ENCODE measurements around the gene CMSS1.

CMSS1 gene

DNA sequence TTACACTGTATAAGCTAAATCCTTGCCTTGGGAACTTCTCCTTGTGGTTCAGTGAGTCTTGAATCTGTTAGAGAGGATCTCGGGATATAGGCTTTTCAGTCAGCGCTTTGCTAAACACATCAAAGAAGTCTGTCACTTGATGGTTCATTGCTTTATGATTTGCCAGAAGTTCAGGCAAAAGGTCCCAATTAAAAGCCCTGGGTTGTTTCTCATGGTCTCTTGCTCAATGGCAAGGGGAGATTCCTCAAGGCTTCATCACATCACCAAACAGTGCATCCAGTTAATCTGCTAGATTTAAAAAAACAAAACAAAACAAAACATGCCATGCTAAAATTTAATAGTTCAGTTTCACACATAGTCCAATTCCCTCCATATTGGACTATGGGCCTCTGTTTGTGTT, 181.9 kb downstream of the CMSS1 start:
- DNase-seq (ENCODE audit: low read depth), result no peak

DNA sequence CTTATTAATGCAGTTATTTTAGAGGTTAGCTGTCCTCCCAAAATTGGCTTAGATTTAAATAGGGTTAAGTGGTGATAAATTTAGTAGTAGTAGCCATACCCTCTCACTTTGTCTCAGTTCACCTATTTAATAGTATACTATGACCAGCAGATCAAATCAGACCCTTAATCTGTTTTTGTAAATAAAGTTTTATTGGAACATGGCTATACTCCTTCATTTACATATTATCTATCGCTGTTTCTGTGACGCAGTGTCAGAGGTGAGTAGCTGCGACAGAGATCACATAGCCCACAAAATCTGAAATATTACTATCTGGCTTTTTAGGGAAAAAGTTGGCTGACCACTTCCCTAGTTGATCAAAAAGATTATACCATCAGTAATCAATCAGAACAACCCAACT, 183.4 kb downstream of the CMSS1 start:
- no peak for DNase-seq (ENCODE audit: low read depth)

DNA sequence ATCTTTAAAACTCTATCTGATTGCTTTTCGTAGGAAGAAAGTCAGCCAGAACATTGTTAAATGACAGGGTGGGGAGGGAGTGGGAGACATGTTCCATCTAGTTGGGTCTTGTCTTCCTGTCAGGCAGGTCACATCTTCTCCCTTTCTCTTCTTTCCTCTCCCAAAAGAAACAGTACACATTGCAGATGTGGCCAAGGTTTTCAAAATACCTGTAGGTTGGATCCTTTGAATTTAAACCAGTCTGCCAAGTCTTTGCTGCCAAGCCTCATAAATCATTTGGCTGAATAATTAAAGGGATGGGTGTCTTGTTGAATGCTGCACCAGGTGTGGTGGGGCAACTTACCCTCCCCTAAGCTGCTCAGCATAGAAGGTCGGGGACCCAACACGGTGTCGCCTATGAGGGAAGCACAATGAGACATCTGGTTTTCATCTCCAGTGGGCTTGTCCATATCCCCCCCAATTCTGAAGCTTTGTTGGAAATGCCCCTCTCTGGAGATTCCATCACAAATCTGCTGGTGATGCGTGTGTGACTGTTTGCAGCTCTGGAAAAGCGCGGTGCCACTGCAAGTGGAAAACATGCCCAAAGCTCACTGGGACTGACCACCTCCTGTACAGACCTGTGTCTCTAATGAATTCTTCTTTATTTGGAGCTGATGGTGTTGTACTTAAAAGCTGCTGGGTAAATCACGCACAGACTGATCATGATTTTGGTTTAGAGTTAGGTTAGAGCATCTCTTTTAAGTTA, 184.0 kb downstream of the CMSS1 start:
- no peak for DNase-seq (ENCODE audit: low read depth)

DNA sequence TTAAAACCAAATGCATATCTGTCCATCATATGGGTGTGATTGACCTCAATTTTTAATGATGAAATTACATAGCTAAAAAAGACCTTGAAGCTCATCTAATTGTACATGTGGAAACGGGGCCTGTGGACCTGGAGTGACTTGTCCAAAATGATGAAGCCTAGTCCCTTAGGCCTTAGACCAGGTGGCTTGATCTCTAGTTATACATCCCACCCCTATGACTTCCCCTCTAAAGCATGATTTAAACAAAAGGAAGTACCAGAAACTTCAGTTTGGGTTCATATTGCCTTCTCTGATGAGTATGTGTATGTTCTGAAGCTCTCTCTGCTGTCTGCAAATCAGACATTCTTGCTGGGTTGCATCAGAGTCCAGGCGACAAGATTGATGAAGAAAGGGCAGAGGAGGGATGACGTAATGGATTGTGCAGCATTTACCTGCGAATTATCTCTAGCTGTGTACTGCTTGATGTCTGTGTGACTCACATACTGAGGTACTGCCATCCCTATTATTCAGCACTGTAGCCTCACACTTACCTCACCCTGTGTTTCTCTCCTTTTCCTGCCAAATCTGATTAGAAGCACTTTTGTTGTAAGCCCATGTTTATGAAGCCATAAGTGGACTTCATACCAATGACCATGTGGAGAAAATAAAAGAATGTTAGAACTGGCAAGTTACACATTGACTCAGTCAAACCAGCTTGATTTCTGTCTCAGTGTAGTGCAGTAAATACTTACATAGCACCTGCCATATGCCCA, 185.1 kb downstream of the CMSS1 start:
- DNase-seq (ENCODE audit: low read depth), result no peak

DNA sequence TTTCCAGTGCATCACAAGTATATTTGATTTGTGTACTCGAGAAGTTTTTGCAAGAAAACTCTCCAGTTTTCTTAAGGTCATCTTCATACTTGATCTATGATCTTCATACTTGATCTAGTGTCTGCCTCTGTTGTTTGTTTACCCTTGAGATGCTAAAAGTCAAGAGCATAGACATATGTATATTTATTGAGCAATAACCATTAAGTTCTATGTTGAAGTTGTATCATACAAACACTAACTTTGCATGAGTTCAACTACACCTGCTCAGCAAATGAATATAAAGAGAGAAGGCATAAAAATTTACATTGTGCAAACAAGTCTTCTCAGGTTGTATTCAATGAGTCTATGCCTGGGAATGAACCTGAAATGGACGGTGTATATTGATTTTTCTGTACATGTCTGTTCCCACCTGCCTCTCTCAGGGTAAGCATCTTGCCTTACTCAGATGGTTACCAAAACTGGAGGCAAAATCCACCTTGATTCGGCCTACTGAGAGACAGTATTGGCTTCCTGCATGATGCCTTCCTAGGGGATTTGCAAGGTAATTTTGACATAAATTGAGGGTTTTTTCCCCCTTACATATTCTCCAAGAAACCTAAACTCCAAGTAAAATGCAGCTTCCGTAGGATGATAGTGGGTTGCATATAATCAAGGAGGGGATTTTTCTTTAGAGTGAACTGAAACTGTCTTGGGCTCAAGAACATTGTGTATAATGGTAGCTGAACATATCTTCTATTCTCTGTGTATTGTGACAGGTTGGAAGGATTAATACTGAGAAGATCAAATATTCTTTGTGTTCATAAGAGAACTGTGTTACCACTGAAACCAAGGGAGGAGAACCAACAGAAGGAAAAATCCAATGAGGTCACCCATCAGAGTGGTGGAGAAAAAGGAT, 186.2 kb downstream of the CMSS1 start:
- DNase-seq (ENCODE audit: low read depth), result no peak

DNA sequence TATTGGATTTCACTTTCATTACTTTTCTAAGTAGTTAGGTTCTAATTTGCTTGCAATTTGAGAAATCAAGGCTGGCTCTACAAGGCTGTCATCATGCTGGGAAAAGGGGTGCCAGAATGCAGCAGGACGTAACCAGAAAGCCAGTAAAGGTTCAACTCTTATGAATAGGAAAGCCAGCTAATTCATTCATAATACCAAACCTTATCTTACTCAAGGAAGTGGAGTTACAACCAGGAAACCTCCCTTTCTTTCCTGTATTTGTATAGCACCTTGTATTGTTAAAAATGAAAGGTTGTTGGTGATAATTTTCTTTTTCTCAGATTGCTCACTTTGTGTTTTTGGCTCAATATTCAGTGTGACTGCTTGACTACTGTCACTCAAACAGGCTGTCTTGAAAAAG, 187.3 kb downstream of the CMSS1 start:
- DNase-seq (ENCODE audit: low read depth), result no peak

DNA sequence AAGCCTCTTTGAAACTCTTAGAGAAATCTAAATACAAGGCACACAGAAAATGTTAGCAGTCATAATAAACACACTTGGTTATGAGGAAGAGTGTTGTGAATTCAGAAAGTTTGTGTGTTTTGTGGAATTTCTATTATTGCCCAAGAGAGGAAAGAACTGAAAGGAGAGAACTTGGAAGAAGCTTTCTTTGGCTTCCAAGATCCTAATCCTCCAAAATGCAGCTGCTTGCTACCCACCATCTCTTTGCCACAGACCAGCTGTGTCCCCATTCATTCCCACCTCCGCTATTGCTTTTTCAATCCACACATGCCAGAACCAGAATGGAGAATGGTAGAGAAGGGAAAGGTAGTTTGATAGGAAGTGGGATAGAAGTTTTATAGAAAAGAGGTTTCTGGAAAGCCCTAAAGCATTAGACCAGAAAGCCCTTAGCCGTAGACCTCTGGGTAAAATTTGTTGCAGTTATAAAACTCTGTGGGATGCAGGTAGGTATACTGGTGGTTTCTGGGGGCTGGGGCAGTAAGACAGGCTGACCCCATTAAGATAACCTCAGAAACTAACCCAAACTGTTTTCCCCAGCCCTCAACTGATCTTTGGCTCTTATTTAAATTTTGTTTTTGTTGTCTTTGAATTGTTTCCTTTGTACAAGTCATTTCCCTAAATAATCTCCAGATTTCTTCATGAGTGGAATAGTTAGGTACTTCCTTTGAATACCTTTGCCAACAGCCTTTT, 188.2 kb downstream of the CMSS1 start:
- DNase-seq (ENCODE audit: low read depth), result no peak

DNA sequence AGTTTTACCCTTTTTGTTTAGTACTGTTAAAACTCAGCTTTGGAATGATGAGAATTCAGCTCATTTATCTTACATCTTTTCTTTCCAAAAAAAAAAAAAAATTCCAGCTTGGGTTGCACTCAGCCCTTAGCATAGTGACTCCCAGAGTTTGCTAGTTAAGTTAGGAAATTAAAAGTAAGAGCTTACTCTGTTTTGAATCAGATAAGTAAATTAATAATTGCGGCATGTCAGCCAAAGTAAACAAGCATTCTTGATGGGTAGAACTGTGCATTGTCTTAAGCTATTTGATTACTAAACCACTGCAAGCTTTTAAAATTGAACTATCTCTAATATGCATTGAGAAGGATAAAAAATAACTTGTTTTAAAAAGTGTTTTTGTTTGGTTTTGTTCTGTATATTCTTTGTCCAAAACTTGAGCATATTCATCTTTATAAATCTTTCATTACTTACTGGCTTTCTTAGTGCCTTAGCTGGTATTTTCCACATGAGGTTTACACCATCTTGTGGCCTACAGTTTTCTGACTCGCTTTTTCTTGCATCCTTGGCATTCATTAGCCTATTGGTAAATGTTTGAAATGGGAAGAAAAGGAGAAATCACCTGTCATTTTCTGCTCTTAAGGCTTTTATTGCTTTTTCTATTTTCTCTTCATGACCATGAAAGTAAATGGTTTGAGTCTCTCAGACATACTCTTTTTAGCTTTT, 189.1 kb downstream of the CMSS1 start:
- no peak for DNase-seq (ENCODE audit: low read depth)

DNA sequence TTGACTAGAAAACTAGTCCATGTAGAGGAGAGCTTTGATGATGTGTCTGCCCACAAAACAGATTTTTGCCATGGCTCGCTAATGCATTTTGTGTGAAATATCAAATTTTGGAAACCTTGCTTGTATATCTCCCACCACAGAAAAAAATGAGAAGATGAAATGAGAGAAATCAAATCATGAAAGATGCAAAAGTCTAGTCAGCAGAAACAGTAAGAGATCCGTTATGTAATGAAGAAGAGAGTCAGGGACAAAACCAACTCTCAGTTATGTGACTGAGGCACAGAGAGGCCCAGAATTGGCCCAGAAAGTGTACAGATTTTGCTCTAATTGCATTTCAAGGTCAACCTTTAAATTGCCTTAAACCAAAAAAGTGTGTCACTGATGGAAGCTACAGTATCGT, 189.7 kb downstream of the CMSS1 start:
- DNase-seq (ENCODE audit: low read depth), result no peak

DNA sequence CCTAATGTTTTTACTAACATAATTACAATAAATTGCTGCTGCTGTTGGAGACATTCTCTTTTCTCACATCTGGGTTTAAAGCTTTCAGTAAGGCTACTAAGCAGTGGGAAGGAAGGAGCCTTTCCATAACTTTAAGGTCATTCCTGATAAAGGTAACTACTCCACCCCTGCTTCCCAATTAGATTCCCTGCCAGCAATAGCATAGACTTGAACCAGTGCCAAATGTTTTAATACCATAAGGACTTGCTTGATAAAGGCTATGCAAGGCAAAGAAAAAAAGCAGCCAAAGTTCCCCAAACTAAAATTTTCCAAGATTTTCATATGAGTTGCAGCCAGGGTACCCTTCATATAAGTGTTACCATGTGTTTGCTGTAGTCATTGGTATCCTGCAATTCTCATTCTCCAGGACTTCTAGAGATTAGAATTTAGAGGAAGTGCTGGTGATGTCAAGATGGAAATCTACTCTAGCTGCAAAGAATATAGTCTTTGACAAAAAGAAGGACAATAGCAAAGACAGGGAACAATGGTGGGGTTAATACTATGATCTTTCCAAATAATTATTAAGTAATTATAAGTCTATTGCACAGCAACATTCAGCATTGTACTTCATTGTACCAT, 190.5 kb downstream of the CMSS1 start:
- no peak for DNase-seq (ENCODE audit: low read depth)

DNA sequence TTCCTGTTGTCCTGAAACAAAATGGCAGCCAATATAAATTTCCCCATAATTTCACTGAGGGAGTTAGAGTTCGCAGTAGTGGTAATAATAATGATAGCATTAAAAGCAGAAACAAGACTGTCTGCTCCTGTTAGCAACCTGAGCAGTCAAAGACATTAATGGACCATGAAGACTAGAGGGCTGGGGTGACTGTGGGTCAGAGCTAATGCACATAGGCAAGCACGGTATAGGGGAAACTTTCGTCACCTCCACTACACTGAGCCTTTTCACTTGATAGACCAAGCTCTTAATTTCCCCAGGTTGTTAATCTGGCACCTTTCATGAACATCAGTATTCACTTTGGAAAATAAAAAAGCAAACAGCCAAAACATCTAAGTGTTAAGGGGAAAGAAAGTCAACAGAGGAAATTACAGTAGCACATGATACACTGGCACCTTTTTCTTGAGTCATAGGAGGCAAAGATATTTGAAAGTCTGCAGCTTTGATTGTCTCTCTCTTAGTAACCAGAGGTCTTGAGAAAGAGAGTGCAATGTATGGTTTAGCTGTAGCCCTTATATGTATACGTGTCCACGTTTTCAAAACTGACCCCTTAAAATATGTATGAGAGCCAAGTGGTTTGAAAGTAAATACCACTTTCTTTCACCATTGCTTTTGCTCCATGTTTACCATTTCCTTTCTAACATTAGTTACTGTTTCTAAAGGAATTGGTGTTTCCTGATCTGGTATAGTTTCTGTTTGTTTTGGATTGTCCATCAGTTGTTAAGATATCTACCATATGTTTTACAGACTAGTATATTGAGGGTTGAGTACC, 191.8 kb downstream of the CMSS1 start:
- no peak for DNase-seq (ENCODE audit: low read depth)

DNA sequence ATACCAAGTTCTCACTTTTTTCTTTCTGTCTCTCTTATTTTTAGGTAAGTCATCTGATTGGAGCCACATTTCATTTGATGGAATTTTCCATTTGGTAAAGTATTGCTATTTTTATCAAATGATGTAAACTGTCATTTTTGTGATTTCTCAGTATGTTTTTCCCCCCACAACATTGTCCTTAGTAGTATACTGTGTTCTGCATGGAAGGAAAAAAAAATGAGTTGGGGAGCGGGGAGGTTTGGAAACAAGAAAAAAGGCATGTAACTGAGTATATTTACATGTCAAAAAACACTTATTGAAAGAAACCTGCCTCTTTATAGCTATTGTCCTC, 192.4 kb downstream of the CMSS1 start:
- DNase-seq (ENCODE audit: low read depth), result no peak

DNA sequence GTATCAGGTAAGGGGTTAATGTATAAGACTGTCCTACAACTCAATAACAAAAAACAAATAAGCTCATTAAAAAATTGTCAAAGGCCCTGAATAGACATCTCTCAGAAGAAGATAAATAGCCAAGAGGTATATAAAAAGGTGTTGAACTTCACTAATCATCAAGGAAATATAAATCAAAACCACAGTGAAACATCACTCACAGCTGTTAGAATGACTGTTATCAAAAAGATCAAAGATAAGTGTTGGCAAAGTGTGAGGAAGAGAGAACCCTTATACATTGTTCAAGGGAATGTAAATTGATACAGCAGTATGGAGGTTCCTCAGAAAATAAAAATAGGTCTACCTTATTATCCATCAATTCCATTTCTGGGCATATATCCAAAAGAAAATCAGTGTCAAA, 201.1 kb downstream of the CMSS1 start:
- no peak for DNase-seq (ENCODE audit: low read depth)

DNA sequence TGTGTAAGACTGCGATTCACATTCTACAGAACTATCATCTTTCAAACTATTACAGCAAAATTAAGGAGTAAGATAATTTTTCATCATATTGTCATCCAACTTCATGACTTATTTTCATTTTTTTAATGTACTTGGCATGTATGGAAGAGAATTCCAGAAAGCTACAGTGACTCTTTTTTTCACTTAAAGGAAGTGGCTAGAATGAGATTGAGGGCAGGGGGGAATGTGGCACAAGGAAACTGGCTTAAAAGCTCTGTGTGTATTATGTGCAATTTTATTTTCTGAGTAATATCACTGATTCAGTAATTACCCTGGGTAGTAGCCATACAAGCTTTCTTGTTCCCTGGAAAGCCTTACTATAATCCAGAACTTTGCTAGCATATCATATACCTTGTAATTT, 202.1 kb downstream of the CMSS1 start:
- no peak for DNase-seq (ENCODE audit: low read depth)

DNA sequence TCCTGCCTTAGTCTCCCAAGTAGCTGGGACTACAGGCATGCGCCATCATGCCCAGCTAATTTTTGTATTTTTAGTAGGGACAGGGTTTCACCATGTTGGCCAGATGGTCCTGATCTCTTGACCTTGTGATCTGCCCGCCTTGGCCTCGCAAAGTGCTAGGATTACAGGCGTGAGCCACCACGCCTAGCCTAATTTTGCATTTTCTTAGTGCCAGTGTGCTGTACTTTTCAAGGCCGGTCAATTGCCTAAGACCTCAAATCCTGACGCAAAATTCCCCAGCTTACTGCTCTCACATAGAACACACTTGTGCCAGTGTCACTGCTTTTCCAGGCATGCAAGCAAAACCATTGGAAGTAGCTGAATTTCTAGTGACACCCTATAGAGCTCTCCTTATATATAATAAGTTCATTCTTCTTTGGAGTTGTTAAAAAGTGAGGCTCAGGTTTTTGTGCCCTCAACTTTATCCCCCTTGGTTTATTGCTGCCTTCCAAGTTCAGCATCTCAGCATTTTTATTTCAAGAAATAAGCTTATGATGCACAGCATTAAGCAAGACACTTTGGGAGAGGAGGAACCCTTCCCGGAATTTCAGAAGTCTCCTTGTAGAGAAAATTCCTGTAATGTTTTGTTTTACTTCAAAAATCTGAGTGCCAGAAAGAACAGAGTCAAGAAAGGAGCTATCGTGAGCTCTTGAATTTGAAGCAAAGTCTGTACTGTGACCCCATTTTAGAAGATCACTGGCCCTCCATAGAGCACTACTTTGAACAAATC, 203.4 kb downstream of the CMSS1 start:
- no peak for DNase-seq (ENCODE audit: low read depth)

DNA sequence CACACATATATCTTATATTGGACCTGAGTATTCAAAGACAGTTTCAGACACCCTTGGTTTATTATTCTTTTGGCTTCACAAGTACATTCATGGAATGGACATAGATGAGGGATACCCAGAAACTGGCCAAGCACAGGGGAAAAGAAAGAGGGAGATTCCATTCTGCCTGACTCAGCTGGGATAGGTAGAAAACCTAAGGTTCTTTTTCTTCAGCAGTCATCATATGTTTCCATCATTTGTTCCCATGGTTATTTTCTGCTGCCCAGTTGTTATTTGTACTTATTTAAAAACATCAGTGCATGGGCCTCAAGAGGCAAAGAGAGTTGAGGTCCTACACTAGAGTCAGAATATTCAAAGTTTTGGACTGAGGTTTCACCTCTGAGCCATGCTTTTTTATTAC, 204.8 kb downstream of the CMSS1 start:
- DNase-seq (ENCODE audit: low read depth), result no peak

DNA sequence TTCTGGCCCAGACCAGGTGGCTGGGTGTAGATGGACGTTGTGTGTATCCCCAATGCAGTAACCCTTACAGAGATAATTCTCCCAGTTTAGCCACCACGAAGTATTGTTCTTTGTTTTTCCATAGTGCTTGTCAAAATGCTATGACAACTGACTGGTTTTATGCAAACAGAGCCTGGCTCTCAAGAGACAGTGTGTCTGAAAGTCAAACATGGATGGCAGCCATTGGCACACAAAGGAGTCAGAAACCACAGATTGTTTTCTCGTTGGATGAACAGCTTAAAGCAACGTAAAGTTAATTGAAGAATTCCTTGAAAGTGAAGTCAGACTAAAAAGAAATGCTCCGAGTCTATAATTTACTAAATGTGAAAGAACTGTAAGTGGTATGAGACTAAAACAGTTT, 205.5 kb downstream of the CMSS1 start:
- DNase-seq (ENCODE audit: low read depth), result no peak

DNA sequence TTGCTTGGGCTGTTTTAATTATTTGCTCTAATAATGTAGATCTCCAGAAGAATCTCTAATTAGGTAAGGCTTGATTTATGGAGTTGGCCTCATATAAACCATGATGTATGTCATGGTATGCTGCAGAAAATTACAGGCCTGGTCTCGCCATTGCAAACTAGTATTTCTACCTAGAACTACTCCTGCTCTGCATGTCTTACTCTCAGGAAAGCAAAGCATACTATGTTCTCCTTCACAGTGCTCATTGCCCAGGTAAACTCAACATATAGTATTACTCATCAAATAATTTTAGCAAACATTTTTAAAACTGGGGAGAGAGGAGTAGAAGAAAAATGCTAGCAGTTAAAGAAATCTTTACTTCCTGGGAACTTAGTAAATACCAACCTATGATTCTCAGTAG, 205.9 kb downstream of the CMSS1 start:
- no peak for DNase-seq (ENCODE audit: low read depth)

DNA sequence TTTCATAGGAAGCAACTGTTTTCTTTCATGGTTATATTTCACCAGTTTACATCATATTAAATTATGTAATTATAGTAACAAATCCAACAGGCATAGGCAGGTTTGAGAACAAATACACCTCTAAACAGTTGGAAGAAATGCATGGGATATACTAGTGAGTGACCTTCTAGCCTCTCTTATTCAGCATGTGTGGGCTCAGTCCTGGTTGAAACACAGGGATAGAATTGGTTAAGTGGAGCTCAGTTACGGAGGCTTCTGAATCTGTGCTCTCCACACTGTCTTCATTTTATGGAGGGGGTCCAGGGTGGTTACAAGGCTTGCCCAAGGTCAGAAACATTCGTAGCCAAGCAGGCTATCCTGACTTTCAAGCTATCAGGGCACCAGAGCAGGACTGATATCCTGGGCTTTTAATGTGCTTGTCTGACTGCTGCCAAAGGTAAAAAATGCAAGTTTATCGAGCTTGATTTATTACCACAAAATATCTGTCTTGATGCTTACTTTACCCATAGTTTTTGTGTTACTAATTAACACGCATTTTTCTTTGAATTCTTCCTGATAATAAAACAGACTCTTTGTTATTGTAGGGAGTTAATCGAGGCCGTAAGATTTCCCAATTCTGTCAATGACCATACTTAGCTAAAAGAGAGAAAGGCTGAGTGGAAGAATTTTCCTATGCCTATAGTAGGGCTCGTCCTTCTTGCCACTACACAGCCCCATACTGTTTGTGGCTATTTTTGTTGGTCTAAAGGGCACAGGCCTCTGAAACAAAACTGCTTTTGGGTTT, 207.1 kb downstream of the CMSS1 start:
- DNase-seq (ENCODE audit: low read depth), result no peak
